ENCODE results near the gene STAG2.

DNA sequence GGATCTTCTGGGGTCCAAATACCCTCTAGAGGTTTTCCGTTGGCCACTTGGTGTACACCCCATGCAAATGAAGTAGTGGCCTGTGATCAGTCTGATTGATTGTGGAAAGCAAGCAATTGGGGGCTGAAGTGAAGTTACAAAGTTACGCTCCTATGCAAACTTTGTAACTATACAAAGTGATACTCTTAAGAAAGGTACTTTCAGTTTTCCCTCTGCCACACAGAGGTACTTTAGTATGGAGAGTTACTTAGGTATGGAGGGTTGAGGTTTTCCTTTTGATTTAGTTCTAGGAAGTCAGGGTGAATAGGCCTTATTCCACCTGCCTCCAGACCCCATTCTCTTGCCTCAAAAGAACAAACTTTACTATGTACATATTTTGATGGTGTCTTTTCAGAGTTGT lies 28.7 kb downstream of the STAG2 start:
- TF ChIP-seq EZH2 (optimal IDR thresholded peaks at IDR 0.05; ENCODE audit: low read depth, low read length) (no peak), EZH2phosphoT487 (IDR thresholded peaks at IDR 0.05; ENCODE audit: low read length) (no peak)
- TF ChIP-seq, protein P1, sequence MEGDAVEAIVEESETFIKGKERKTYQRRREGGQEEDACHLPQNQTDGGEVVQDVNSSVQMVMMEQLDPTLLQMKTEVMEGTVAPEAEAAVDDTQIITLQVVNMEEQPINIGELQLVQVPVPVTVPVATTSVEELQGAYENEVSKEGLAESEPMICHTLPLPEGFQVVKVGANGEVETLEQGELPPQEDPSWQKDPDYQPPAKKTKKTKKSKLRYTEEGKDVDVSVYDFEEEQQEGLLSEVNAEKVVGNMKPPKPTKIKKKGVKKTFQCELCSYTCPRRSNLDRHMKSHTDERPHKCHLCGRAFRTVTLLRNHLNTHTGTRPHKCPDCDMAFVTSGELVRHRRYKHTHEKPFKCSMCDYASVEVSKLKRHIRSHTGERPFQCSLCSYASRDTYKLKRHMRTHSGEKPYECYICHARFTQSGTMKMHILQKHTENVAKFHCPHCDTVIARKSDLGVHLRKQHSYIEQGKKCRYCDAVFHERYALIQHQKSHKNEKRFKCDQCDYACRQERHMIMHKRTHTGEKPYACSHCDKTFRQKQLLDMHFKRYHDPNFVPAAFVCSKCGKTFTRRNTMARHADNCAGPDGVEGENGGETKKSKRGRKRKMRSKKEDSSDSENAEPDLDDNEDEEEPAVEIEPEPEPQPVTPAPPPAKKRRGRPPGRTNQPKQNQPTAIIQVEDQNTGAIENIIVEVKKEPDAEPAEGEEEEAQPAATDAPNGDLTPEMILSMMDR (IDR thresholded peaks at IDR 0.05; ENCODE audit: low read length), result no peak
